Epithelial cell of alveolus of lung (primary cell): ENCODE measurements around the gene ZDHHC11. TPM values are rescaled to one million over a fixed set of nuclear protein-coding genes. Genes with fewer than 3 reads are reported as not detected.

Source experiments
- total RNA-seq: library from RNA; depleted of rRNA; stranded (reverse); fragments of >200 nt; gene quantifications from 2 replicates; pipeline ENCODE4 v1.2.1, GENCODE V29; 2015

Gene ZDHHC11
- total RNA-seq, result 1.3 TPM in 1 of 2 replicates, not detected in the other

GRCh38 chr5:850511-851006, at the start of gene ZDHHC11:
Gene ZDHHC11 (minus strand): TSS chr5:850986. CDS start chr5:850602, 384 bp downstream.

GRCh38 chr5:892394-893136, 41.8 kb upstream of the ZDHHC11 start, which contains the start of the genes BRD9 and TRIP13:
Gene BRD9 (minus strand): TSS chr5:892801. CDS start chr5:892657, 144 bp downstream.
Gene TRIP13 (plus strand): TSS chr5:892884. CDS start chr5:892999, 115 bp downstream.

GRCh38 chr5:784428-785177, 66.2 kb downstream of the ZDHHC11 start, which contains the start of gene ZDHHC11B:
Gene ZDHHC11B (minus strand): TSS chr5:784729. CDS start chr5:766919, 17,810 bp downstream.

Other genes starting within 250 kb of the ZDHHC11 start
- gene CEP72, start 238.6 kb downstream of the ZDHHC11 start, total RNA-seq, result 1.6 and 3.4 TPM in 2 replicates
- 0.24 TPM in 1 of 2 replicates, not detected in the other for gene TPPP, start 157.6 kb downstream of the ZDHHC11 start, total RNA-seq
- gene ZDHHC11B, start 66.3 kb downstream of the ZDHHC11 start, total RNA-seq, result not detected in 2 replicates
- gene BRD9, start 41.8 kb upstream of the ZDHHC11 start, total RNA-seq, result 27.3 and 30.6 TPM in 2 replicates
- gene TRIP13, start 41.9 kb upstream of the ZDHHC11 start, total RNA-seq, result 6.1 and 28.8 TPM in 2 replicates
- 2.1 and 102 TPM in 2 replicates for gene NKD2, start 157.8 kb upstream of the ZDHHC11 start, total RNA-seq